Esophagus squamous epithelium (tissue), 4 donors: ENCODE results near the gene FGF5.

ENCODE experiments used
- CTCF ChIP-seq, 6 experiments: fragments of 450-650 bp in 4 of 6; fragments of 200-600 bp in 2 of 6; sonication (generic) in 2 of 6; IDR thresholded peaks; one replicate each; pipeline ENCODE4 v1.5.1; 2016 to 2019; ENCODE audit warnings: antibody characterized with exemption in 6 of 6, mild to moderate bottlenecking in 4 of 6, moderate library complexity in 4 of 6
- POLR2A ChIP-seq, 4 donors: fragments of 450-650 bp; IDR thresholded peaks; one replicate each; pipeline ENCODE4 v1.6.1; 2017; ENCODE audit warnings: antibody characterized with exemption in 4 of 4, mild to moderate bottlenecking in 4 of 4, moderate library complexity in 3 of 4

- TF ChIP-seq CTCF (IDR thresholded peaks at IDR 0.05) (no peak), POLR2A (IDR thresholded peaks at IDR 0.05) (no peak)
These were observed 14.0 kb upstream of the FGF5 start for GRCh38 chr4:80252427-80252826.
